Stimulated activated CD8-positive, alpha-beta memory T cell treated with anti-CD3 and anti-CD28 coated beads, Interleukin-4, amount 100 ng/mL, for 24 hours (primary cell): ENCODE data around the gene ZNF827.

Source experiments
- DNase-seq: peaks from one replicate; pipeline ENCODE4 v3.0.0-alpha.2; 2020; ENCODE audit warnings: low read depth

ZNF827 gene

DNA sequence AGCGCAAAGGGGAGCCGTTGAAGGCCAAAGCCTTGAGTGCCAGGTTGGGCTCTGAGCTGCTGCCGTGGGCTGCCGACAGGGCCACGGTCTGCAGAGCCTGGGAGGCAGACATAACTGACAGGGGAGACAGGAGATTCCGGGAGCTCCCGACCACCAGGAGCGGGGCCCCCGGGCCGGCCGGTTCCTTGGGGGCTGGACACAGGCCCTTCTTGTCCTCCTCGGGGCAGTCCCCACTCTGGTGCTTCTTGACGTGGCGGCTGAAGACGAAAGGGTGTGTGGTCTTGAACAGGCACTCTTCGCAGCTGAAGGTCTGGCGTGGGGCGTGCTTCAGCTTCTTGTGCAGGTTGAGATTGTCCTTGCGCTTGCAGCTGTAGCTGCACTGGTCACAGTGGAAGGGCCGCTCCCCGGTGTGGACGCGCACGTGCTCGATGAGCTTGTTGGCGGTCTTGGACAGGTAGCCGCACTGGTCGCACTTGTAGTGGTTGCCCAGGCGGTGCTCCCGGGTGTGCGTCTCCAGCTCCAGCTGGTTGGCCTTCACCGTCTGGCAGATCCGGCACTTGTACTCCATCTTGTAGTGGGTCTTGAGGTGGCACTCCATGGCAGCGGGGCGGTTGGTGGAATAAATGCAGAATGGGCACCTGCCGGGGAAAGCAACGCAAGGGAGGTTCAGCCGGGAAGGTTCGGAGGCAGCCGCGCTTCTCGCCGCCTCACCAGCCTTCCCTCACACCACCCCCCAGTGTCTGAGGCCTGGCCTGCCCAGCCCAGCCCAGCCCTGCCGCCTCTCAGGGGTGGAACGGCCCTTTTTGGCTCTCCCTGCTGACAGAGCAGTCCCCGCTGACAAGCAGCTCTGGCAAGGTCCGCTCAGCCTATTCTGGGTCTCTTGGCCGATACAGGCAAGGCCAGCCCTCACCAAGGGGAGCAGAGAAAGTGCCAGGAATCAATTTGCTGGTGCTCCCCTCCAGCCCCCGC is 177.4 kb downstream of the ZNF827 start:
- no peak for DNase-seq

GRCh38 chr4:145760176-145760575 is 178.4 kb downstream of the ZNF827 start:
- no peak for DNase-seq

- no peak for DNase-seq
These were observed 181.4 kb downstream of the ZNF827 start for GRCh38 chr4:145757188-145757587.

GRCh38 chr4:145756244-145756643 is 182.4 kb downstream of the ZNF827 start:
- DNase-seq: no peak

DNA sequence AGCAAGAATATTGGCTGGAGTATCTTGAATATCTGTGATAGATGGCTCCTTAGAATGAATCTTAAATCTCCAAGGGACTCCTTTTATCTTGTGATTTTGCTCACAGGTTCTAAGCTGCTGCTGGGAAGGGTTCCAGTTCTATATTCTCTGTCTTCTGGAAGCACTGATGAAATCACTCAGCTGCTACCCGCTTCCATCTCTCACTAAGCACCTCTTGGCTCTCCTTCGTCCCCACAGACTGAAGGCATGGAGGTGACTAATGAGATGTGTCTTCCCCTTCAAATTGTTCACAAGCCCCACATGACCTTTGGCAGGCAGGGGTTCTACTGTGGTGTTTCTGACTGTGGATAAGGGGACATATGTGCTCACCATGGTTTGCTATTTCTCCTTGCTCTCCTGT is 182.8 kb downstream of the ZNF827 start:
- no peak for DNase-seq

DNA sequence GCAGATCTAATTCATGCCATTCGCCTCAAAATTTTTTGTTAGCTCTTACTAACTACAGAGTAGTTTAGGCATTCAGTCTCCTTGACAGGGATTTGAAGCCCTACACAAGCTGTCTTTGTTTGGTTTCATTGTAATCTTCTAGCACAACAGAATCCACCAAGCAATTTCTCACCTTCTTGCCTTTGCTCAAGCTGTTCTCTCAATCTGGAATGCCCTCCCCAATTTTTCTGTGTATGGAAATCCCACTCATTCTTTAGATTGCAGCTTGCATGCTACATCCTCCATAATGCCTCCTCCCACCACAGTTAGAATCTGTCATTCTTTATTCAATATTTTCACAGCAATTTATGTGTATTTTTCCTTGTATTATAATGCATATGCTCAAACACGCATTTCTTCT is 195.0 kb downstream of the ZNF827 start:
- no peak for DNase-seq

DNA sequence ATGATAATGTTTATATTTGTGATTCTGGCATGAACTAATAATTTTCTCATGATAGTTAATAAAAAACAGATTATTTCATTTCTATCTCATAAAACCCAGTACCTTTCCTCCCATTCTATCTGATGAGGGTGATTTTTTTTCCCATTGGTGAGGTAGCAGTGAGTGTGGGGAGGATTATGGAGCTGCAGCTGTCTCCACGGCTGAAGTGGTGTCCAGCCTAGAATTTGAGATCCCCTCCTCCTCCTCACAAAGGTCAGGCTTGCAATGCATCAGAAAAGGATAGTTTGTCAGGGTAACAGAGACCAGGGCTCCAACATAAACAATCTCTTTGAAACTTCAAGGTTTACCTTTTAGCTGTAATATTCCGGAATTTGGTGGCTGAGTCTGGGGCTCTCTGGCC is 197.8 kb downstream of the ZNF827 start:
- no peak for DNase-seq

GRCh38 chr4:145739845-145740244 is 198.8 kb downstream of the ZNF827 start:
- no peak for DNase-seq

GRCh38 chr4:145736241-145736831 is 202.3 kb downstream of the ZNF827 start:
- DNase-seq: no peak

DNA sequence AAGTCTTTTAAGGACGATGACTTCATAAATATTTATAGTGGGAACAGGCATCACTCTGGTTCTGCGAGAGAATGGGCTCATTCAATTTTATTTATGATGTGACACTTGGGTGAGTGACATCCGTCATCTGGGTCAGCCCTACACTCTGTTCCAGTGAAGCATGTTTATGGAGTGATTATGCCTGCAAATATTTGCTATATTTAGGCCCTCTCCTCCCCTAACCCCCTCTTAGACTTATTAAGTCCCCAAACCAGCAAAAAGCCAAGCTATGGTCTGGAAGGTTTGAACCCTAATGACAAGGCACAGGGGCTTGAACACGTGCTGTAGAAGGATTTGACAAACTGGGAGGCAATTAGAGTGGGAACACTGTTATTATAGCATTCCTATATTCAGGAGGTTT is 202.8 kb downstream of the ZNF827 start:
- no peak for DNase-seq

DNA sequence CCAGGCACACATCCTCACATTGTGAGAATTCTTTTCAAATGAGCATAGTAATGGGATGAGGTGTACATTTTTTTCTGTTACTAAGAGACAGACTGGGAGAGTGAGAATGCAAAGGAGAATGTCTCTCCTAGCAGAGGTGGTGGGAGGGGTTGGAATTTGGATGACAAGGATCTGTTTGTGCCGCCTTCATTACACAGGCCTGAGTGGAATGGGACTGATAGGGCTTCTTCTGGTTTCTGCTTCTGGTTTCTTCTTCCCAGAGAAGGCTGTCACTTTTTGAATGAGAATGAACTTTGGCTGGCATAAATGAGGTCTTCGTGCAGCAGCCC is 203.3 kb downstream of the ZNF827 start:
- no peak for DNase-seq

DNA sequence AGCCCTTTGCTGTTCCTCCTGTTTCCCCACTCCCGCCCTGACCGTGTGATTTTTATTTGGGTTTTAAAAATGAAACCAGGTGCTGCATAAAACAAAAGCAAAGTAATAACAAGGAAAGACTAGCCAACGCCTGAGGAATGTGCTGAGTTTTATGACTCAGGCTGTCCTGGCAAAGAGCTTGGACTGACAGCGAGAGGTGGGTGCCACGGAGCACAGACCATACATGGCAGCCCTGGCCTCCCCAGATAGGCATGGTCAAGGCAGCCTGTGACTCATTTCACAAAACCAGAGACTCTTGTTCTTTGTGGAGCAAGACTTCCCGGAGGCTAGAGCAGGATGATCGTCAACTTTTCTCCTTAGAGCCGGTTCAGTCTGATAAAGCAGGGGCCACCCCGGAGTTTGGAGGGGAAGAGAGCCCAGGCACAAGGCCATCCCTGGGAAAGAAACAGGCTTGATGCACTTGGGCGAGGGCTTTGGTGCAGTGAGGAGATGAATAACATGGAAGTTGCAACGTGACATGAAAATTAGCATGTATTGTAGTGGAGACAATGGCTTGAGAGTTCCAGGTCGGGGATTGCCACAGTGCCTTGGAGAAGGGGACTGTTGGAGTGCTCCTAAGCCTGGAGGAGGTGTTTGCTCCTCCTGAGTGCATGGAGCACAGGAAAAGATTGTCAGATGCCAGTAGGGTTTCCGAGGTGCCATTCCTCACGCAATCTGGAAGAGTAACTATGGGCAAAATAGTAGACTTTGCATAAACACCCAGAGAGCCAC is 203.9 kb downstream of the ZNF827 start:
- no peak for DNase-seq

DNA sequence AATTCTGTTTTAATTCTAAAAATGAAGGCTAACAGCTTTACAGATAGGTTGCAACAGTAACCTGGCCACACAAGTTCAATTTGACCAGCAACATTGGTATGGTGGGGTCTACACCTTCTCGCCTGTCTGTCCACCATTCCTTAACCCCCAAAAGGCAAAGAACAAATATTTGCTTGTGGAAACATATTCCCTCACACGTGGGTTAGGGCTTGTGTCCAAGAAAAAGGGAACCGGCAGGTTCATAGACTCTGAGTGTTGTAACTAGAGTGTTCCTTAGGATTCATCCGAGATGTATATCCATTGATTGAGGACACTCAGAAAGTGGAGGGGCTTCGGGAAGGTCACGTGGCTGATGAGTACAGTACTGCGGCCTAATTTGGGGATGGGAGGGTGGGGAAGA is 204.6 kb downstream of the ZNF827 start:
- no peak for DNase-seq

GRCh38 chr4:145732895-145733880 is 205.4 kb downstream of the ZNF827 start:
- DNase-seq: peak; percentile 80

DNA sequence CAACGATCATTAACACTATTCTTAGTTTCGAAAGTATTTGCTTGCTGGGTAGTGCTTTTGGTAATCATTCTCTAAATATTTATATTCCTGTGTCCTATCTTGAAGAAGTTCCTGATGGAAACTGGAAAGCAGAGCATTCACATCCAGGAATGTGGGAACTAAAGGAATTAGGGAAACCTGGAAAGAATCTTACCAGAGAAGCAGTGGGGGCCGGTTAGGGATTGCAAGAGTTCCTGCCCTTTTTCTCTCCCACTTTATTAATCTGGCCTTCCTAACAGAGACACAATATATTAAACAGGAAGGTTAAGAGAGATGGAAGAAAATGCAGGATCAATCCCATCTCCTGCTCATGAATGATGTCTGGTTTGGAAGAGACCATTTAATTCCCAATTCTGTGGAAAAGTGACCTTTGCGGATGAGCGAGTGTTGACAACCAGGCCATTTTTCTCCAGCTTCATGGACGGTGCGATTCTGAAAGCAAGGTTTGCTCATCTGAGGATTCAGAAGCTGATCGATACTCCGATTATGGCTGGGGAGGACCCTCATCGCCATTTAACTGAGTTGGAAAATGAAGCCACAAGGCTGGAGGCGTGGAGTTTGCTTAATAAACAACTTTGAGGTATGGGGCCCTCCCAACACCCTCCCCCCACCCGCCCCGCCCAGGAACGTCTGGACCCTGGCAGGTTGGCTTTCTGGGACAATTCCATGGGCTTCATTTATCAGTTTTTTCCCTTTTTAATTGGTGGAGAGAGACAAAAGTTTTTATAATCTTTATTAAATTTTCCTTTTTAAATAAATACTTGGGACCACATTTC is 206.4 kb downstream of the ZNF827 start:
- no peak for DNase-seq

- no peak for DNase-seq
These were observed 207.6 kb downstream of the ZNF827 start for GRCh38 chr4:145731028-145731427.

DNA sequence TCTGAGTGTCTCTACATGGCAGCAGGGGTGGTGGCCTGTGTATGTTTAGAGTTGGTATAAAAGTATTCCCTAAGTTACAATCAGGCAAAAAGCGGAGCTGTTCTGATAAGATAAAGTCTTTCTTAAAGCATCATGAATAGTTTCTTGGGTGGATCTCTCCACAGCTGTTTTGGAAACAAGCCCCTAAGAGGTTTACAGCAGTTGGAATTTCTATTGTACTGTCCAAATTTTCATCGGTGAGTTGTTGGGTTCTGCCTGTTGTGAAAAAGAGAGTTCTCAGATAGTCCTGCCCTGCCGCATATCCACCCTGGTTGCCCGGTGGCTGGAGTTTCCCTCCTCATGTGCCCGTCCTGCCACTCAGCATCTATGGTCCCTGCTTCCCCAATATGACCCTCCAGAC is 208.6 kb downstream of the ZNF827 start:
- no peak for DNase-seq

DNA sequence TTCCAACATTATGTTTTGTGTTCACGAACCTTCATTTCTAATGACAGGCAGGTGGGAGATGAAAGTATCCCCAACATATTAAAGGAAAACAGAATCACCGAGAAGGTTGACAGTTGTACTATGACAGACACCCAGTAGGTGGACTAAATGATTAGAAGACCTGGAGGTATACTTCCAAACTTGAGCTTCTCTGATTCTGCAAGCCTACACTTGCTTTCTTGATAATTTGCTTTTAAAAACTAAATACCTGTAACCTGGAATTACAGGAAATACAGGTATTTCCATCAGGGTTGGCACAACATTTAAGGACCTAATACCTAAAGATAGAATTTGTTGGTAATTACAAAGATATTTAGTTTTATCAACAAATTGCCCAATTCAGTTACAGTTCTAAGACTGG is 215.3 kb downstream of the ZNF827 start:
- no peak for DNase-seq

DNA sequence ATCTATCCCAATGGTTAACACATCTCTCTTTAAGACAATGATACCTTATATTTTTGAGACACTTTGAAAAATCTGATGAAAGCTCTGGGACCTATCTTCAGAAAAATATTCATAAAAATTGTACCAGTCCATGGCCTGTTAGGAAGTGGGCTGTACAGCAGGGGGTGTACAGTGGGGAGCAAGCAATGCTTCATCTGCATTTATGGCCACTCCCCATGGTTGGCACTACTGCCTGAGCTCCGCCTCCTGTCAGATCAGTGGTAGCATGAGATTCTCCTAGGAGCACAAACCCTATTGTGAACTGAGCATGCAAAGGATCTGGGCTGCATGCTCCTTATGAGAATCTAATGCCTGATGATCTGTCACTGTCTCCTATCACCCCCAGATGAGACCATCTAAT is 216.1 kb downstream of the ZNF827 start:
- DNase-seq: no peak

DNA sequence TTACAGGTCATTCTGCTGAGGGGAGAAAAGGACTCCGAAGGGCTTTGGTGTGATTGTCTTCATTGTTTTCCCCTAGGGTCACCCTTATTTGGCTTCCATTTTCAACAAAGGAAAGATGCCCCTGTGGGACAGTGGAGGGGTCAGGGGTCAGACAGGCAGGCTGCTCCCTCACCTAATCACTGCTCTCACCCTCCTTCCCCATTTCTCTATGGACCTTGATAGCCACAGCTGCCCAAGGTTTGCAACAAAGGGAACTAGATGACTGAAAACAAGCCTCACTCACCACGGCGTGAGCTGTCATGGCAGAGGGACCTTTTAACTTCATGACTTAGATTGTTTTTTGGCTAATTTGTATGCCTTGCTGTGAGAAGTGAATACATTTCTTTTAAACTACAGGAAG is 218.0 kb downstream of the ZNF827 start:
- DNase-seq: no peak
